SH-SY5Y (cell line): Measurements from ENCODE around the gene MINK1.

ENCODE experiments used
- GATA2 ChIP-seq: IDR thresholded peaks from 2 replicates; pipeline ENCODE4 v1.6.1; 2011; ENCODE audit warnings: mild to moderate bottlenecking, low read depth, low read length
- GATA3 ChIP-seq: IDR thresholded peaks from 2 replicates; pipeline ENCODE4 v1.6.1; 2011; ENCODE audit warnings: low read depth, mild to moderate bottlenecking, low read length, moderate library complexity

- no peak for TF ChIP-seq GATA2
- TF ChIP-seq GATA3 = no peak
These were observed 53.7 kb downstream of the MINK1 start for GRCh38 chr17:4886830-4887229.
